HG03103 (cell line): Measurements from ENCODE around the gene MED15.

ENCODE experiments used
- ATAC-seq: cut with Tn5 transposase; IDR thresholded peaks from one replicate; pipeline ENCODE4 v1.9.1; 2021; ENCODE audit warnings: low read depth; ENCODE audit not compliant: unreplicated experiment

MED15 gene

DNA sequence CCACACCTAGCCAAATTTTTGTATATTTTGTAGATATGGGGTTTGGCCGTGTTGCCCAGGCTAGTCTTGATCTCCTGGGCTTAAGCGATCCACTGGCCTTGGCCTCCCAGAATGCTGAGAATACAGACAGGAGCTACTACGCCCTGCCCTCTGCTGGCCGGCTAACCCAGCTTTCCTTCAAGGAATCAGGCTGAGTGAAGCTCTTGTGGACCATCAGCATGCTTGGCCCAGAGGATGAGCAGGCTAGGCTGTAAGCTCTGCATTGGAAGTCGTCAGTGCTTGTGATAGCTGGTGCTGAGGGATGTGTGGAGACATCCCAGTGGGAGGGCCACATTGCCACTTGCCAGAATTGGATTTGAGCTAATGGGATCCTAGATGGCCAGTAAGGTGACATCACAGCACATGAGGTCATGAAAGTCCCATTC lies 60.6 kb downstream of the MED15 start:
- no peak for ATAC-seq

GRCh38 chr22:20568502-20569058 lies 61.2 kb downstream of the MED15 start:
- no peak for ATAC-seq

DNA sequence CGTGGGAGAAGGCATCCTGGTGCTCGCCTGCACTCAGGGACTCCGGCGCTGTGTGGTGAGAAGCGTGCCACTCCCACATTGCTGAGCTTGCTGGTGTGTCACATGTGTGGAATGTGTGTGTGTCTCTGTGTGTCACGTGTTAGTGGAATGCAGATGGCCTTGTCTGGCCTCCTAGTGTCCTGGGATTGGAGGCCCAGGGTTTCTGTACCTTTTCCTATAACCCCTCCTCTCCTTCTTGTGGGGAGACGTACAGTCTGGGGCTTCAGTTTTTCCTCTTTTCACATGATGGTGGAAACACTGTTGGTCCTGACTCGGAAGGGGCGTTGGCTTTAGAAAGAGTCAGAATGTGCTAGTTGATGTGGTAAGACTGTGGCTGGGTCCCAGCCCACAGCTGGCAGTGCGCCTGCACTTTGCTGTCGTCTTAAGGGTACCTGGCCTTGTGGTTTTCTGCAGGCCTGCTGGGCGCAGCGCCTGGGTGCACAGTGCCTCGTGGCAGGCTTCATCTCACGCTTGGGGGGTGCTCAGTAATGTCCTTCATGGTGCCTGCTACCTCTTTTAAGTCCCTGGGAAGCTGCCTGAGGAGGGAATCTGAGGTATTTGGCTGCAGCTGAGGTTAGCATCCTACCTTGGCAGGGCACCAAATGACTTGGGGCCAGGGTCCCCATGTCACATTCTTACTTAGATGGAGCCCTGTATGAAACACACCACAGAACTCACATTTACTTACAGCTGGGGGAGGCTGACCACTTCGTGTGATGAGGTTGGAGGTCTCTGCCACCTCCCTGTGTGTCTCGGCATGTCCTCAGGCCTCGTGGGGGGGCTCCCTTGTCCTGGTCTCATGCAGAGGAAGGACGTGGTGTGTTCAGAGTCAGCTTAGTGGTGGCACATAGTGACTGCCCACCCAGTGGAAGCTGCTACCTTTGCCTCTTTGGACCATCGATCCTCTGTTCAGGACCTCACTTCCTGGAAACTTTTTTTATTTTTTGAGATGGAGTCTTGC lies 61.9 kb downstream of the MED15 start:
- ATAC-seq = no peak

DNA sequence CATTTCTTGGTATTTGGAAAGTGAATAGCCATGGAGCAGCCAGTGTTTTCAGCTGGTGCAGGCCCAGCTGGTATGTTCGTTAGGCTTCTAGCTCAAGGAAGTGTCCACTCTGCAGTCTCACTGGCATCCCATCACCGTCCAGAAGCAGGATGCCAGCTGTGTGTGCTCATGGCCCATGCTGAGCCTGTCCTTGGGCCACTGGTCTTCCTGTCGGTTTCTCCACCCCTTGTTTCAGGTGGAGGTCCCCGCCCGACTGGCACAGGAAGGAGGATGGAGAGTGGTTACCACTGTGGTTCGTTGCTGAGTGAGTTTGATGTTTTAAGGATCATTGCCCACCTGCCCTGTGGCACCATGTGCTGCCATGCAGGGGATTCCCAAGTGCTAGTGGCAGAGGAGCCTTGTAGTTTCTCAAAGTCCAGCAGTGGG lies 63.7 kb downstream of the MED15 start:
- no peak for ATAC-seq

GRCh38 chr22:20571531-20572007 lies 64.2 kb downstream of the MED15 start:
- ATAC-seq = no peak

DNA sequence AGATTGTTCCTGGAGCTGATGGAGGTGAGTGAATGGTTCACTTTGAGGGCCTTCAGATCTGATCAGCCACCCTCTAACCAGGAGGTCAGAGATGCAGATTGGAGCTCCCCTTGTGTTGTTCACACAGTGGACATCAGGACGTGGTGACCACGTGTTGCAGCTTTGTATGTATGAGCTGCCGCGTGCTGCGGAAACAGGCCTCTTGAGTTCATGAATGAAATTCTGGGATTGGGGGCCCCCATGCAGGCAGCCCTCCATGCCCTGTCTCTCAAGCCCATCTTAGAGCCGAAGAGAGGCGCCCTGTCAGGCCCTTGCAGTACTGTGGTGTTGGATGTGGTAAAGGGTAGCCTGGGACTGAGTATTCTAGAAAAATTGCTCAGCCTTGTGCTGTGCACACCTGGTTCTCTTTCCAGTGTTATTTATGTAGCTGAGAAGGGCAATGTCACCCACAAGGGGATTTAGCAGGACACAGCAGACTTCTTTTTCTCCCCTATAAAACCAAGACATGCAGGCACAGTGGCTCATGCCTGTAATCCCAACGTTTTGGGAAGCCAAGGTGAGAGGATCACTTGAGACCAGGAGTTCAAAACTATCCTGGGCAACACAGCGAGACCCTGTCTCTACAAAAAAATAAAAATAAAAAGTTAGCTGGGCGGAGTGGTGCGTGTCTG lies 64.9 kb downstream of the MED15 start:
- ATAC-seq = no peak

- ATAC-seq = no peak
Observed at GRCh38 chr22:20573176-20573832, 65.9 kb downstream of the MED15 start.

DNA sequence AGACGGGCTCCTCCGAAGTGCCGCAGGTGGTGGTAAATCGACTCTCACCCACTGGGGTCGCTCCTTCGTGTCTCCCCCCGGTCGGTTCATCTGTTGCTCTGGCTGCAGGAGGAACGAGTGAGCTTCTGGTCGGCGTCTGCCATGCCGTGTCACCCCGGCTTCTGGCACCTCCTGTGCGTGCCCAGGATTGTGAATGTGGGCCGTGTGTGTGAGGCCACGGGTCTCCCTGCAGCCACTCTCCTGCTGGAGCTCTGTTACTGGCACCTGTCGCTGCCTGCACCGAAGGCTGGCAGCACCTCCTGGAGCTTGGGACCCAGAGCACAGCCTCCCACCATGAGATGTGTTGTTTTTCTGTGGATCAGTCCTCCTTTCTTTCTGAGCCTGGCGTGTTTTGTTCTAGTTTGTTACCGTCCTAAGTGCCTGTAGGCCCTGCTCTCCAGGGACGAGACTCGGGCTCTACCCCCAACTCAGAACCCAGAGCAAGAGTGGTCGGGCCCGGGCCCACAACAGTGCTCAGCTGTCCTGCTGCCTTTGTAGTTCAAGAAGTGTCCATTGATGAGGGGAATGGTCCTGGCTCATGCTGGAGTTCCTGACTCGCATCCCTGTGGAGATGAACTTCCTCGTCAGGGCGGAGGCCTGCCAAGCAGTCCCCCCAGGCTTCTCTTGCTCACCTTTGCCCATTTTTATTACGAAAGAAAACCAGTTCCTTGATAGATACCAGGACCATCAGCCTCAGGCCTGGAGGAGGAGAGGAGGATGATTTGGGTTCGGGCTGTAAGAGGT lies 66.6 kb downstream of the MED15 start:
- no peak for ATAC-seq

DNA sequence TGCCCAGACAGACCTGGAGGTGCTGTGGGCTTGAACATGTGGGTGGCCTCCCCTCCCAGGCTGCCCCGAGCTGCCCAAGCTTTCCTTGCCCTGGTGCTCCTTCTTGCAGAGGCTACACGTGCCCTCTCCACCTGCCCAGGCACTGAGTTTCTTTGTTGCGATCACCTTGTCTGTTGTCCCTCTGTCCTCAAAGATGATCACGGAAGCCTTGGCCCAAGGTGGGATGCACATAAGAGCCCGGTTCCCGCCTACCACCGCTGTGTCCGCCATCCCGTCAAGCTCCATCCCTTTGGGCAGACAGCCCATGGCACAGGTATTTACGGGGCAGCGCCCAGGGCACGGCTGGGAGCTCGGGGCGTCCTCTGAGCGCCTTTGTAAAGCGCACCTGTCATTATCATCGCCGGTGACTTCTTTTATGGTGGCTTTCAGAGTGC lies 67.5 kb downstream of the MED15 start:
- no peak for ATAC-seq

- no peak for ATAC-seq
Observed at GRCh38 chr22:20575724-20576444, 68.5 kb downstream of the MED15 start.

DNA sequence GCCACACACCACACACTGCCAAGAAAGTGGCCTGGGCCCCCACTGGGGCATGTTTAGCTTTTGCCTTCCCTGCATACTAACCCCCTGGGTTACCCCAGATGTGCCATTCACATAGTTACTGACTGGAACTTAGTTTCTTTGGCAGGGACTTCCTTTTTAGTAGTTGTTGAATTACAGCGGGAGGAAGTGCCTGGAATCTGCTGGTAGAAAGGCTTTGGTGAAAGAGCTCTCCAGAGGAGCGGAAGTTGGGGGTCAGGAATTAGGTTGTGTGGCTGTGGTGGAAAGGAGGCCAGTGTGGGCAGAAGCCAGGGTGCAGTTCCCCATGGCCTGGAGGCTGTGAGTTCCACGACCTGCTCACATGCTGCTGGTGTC lies 69.0 kb downstream of the MED15 start:
- no peak for ATAC-seq

GRCh38 chr22:20577045-20577444 lies 69.6 kb downstream of the MED15 start:
- ATAC-seq = no peak

DNA sequence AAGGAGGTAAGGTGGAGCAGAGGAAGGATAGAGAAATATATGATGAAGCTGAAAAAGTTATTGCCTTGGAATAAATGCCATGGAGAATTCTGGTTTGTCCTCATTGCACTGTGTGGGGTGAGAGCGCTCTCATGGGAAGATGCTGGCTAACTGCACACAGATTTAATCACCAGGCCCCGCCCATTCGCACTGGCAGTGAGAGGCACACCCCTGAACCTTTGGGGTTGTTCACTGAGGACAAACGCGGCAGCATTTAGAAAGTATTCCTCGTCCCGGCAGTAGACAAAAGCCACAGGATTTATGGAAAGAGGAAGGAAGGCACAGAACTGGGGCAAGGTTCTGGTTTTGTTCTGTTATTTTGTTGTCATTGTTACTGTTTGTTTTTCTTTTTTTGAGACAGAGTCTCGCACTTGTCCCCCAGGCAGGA lies 70.2 kb downstream of the MED15 start:
- ATAC-seq = no peak

- no peak for ATAC-seq
Observed at GRCh38 chr22:20578192-20578591, 70.8 kb downstream of the MED15 start.

GRCh38 chr22:20578707-20579106 lies 71.3 kb downstream of the MED15 start:
- ATAC-seq = no peak

DNA sequence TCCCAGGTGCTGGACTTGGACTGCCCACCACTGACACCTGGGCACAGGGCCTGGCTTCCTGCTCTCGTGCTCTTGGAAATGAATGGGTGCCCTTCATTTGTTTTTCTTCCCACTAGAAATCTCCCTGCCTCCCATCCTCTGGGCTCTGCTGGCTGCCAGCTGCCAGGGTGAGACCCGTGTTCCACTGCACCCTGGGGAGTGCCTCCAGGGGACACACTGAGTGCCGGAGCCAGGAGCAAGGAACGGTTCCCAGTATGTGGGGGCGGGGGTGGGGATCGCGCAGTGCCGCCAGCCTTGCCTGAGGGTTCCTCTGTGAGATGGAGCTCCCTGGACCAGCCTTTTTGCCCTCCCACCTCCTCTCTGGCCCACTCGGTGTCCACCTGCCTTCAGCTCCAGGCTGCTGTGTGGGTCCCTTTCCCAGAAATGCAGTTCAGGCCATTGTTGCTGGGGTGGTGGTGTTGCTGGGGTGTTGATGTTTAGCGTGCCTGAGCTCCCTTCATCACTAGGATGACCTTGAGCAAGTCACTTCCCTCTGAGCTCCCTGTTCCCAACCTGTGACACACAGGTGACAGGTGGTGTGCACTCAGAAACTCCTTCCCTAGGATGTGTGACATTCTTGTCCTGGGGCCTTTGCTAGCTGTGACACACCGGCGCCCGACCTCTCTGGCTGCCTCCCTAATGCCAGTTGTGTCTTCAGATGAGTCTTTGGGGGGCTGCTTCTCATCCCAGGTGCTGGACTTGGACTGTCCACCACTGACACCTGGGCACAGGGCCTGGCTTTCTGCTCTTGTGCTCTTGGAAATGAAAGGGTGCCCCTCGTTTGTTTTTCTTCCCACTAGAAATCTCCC lies 72.1 kb downstream of the MED15 start:
- ATAC-seq = no peak

DNA sequence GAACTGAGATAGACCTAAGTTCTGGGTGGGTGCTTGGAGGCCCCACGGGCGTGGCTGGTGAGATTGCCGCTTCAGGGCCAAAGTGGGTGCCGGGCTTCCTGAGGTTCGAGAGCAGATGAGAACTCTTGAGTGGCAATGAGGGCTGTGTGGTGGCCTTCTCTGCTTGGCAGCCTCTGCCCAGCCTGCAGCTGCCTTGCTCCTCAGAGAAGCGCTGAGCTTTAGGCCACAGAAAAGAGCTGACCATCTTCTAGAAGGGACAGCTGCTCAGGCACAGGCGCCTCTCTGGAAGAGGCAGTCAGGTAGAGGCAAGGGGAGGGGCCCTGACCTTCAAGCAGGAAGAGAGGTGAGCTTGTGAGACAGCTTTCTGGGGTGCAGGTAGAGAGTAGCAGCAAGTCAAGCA lies 72.8 kb downstream of the MED15 start:
- no peak for ATAC-seq
